ENCODE results near the gene COPRS. TPM values are rescaled to one million over a fixed set of nuclear protein-coding genes. Genes with fewer than 3 reads are reported as not detected.

COPRS gene
- total and polyA plus RNA-seq, 2 of the 8 experiments (the other 6 are each of a cell fraction or from before 2014, with no cell fraction given) = 40.9 to 49.3 TPM

DNA sequence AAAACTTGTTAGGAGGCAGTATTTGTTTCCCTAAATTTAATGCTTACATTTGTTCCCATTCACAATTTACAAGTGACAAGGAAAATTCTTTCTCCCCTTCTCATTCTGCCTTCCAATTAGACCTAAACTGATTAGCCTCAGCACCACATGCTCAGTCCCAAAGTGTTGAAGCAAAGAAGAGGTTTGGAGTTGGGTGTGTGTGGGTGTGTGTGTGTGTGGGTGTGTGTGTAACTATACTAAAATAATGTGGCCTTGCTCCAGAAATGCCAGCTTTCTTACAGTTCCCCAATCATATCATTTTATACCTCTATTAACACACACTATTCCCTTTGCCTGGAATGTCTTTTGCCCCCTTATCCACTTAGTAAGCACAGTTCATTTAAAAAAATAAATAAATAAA lies 49.3 kb upstream of the COPRS start (continued):
- TF ChIP-seq CBX5 (IDR thresholded peaks at IDR 0.05; ENCODE audit: low read depth, low read length) = no peak
